HEK293 (cell line): ENCODE data around the gene FOXE3.
A peak's percentile ranks its signal among the peaks of the same experiment; 100 is the strongest.

Source experiments
- CTCF ChIP-seq: fragments of 450-650 bp; formaldehyde crosslinking; IDR thresholded peaks from 2 replicates; pipeline ENCODE4 v1.5.1; 2016; ENCODE audit warnings: missing biosample characterization, missing genetic modification characterization
- SETDB1 ChIP-seq: IDR thresholded peaks from one replicate; pipeline ENCODE4 v1.6.1; 2017; ENCODE audit warnings: mild to moderate bottlenecking, low read length, moderate library complexity, mixed read lengths; ENCODE audit not compliant: insufficient read length
- TCF7L2 ChIP-seq: IDR thresholded peaks from 2 replicates; pipeline ENCODE4 v1.6.1; 2011; ENCODE audit warnings: low read depth, mild to moderate bottlenecking, inconsistent platforms, low read length, moderate library complexity, borderline replicate concordance
- ZFP41 ChIP-seq: fragments of 450-650 bp; formaldehyde crosslinking; IDR thresholded peaks from 2 replicates; pipeline ENCODE4 v1.5.1; 2016; ENCODE audit warnings: missing biosample characterization, missing genetic modification characterization, borderline replicate concordance
- ZNF274 ChIP-seq, 2 experiments: fragments of 200-500 bp in 1 of 2; fragments of 450-650 bp in 1 of 2; sonication (Bioruptor generic) in 1 of 2; formaldehyde crosslinking in 1 of 2; IDR thresholded peaks; 2 replicates each; pipeline versions ENCODE4 v1.5.1 to v1.6.1; 2014 to 2016; ENCODE audit warnings: borderline replicate concordance in 1 of 2, inconsistent platforms in 1 of 2, low read length in 1 of 2, missing biosample characterization in 1 of 2, missing genetic modification characterization in 1 of 2
- ZNF530 ChIP-seq: fragments of 450-650 bp; formaldehyde crosslinking; IDR thresholded peaks from 2 replicates; pipeline ENCODE4 v1.5.1; 2016; ENCODE audit warnings: low read depth, missing biosample characterization, missing genetic modification characterization
- ZNF785 ChIP-seq: fragments of 450-650 bp; formaldehyde crosslinking; IDR thresholded peaks from 2 replicates; pipeline ENCODE4 v1.5.1; 2016; ENCODE audit warnings: missing biosample characterization, missing genetic modification characterization

- TF ChIP-seq ZFP41 (tag by site-specific recombination) (no peak), CTCF (tag by site-specific recombination) (peak; percentile 80), ZNF530 (tag by site-specific recombination) (no peak), ZNF274 (IDR thresholded peaks at IDR 0.05; ENCODE audit: low read length) (no peak), ZNF274 (tag by site-specific recombination; IDR thresholded peaks at IDR 0.05; ENCODE audit: borderline replicate concordance) (no peak), SETDB1 (no peak), ZNF785 (tag by site-specific recombination) (no peak), TCF7L2 (no peak)
Observed at GRCh38 chr1:47432071-47433036, 16.3 kb downstream of the FOXE3 start.
